HCT116 (cell line): ENCODE measurements around the gene CASZ1. TPM values are rescaled to one million over a fixed set of nuclear protein-coding genes. Genes with fewer than 3 reads are reported as not detected.

Experiments
- ATAC-seq: fragments of 200-7000 bp; cut with Tn5 transposase; 2 replicates; pipeline ENCODE4 v1.9.1; 2020; ENCODE audit warnings: mild to moderate bottlenecking, moderate library complexity
- BruUV-seq: library from RNA; stranded (reverse); fragments of 400-500 nt; replicated peaks from 2 replicates; lab custom pipeline; 2021; lab: Mats Ljungman, UMichigan
- CTCF ChIA-PET: fragments of 300-600 bp; sonication (Branson Sonifier 250); formaldehyde crosslinking; loops from one replicate; lab custom pipeline; 2021; ENCODE audit warnings: antibody characterized with exemption; lab: Charles Lee
- POLR2A ChIA-PET: fragments of 300-600, 350-600 bp; sonication (Branson Sonifier 250); formaldehyde crosslinking; loops from one replicate; lab custom pipeline; 2021; ENCODE audit warnings: antibody characterized with exemption; lab: Charles Lee
- RAD21 ChIA-PET, 2 experiments: fragments of 300-600 bp; sonication (Branson Sonifier 250); formaldehyde crosslinking; loops; one replicate each; lab custom pipeline; 2023; ENCODE audit warnings: low total read pairs in 2 of 2; ENCODE audit not compliant: uncharacterized antibody in 2 of 2, unreplicated experiment in 2 of 2, low non-redundant PET in 1 of 2; lab: Charles Lee
- DNase-seq: peaks from one replicate; pipeline ENCODE4 v3.0.0-alpha.2; 2010; ENCODE audit warnings: low read depth, low spot score
- H2AFZ ChIP-seq: fragments of 200-600 bp; shearing (Covaris generic), sonication (generic); 2 replicates; pipeline ENCODE4 v1.6.1; 2017; ENCODE audit warnings: low read depth, mixed run types, mixed read lengths, antibody characterized with exemption, low read length; ENCODE audit not compliant: poor library complexity, severe bottlenecking
- H3K27ac ChIP-seq: 2 replicates; pipeline ENCODE4 v1.5.1; 2012; ENCODE audit warnings: low read depth, low read length
- H3K27me3 ChIP-seq: fragments of 200-600 bp; sonication (generic); 2 replicates; pipeline ENCODE4 v1.6.1; 2016; ENCODE audit warnings: mixed run types, low read length, mixed read lengths; ENCODE audit not compliant: insufficient read depth
- H3K36me3 ChIP-seq, 2 experiments: fragments of 200-500 bp in 1 of 2; fragments of 200-600 bp in 1 of 2; sonication (Bioruptor generic) in 1 of 2; sonication (generic) in 1 of 2; 2 replicates each; pipeline versions ENCODE4 v1.5.1 to v1.6.1; 2014 to 2016; ENCODE audit warnings: low read length in 2 of 2, inconsistent platforms in 1 of 2, mixed read lengths in 1 of 2, mixed run types in 1 of 2; ENCODE audit not compliant: insufficient read depth in 2 of 2, control insufficient read depth in 1 of 2
- H3K4me1 ChIP-seq, 2 experiments: fragments of 200-600 bp in 1 of 2; sonication (generic) in 1 of 2; 2 replicates each; pipeline versions ENCODE4 v1.5.1 to v1.6.1; 2012 to 2017; ENCODE audit warnings: low read length in 2 of 2, inconsistent platforms in 1 of 2, mild to moderate bottlenecking in 1 of 2, mixed read lengths in 1 of 2, mixed run types in 1 of 2, moderate library complexity in 1 of 2; ENCODE audit not compliant: insufficient read depth in 2 of 2, control insufficient read depth in 1 of 2
- H3K4me2 ChIP-seq: fragments of 200-600 bp; sonication (generic); 2 replicates; pipeline ENCODE4 v1.6.1; 2017; ENCODE audit warnings: mixed run types, low read length, mixed read lengths
- H3K4me3 ChIP-seq, 2 experiments: fragments of 200-600 bp in 1 of 2; sonication (generic) in 1 of 2; replicated peaks in 1 of 2; 2 replicates each; pipeline ENCODE4 v1.5.1; 2011 to 2016; ENCODE audit warnings: low read length in 2 of 2, control low read depth in 1 of 2, low read depth in 1 of 2, mild to moderate bottlenecking in 1 of 2, mixed read lengths in 1 of 2, mixed run types in 1 of 2
- H3K79me2 ChIP-seq: fragments of 200-600 bp; sonication (generic); 2 replicates; pipeline ENCODE4 v1.6.1; 2017; ENCODE audit warnings: mild to moderate bottlenecking, mixed run types, low read length, moderate library complexity, mixed read lengths; ENCODE audit not compliant: insufficient read depth
- H3K9ac ChIP-seq: fragments of 200-600 bp; sonication (generic); 2 replicates; pipeline ENCODE4 v1.6.1; 2016; ENCODE audit warnings: low read length, mixed read lengths
- H3K9me2 ChIP-seq: fragments of 200-600 bp; sonication (generic), shearing (Covaris generic); 2 replicates; pipeline ENCODE4 v1.6.1; 2017; ENCODE audit warnings: mixed run types, mild to moderate bottlenecking, moderate library complexity; ENCODE audit not compliant: insufficient read depth
- H3K9me3 ChIP-seq, 2 experiments: fragments of 200-500 bp in 1 of 2; fragments of 200-600 bp in 1 of 2; sonication (Bioruptor generic) in 1 of 2; sonication (generic) in 1 of 2; 2 replicates each; pipeline ENCODE4 v1.6.1; 2014 to 2017; ENCODE audit warnings: low read length in 2 of 2, mixed read lengths in 2 of 2, inconsistent platforms in 1 of 2, low read depth in 1 of 2, mild to moderate bottlenecking in 1 of 2, mixed run types in 1 of 2, moderate library complexity in 1 of 2; ENCODE audit not compliant: control insufficient read depth in 1 of 2, insufficient read depth in 1 of 2
- H4K20me1 ChIP-seq: fragments of 200-600 bp; sonication (generic), shearing (Covaris generic); 2 replicates; pipeline ENCODE4 v1.6.1; 2017; ENCODE audit warnings: mixed run types, mild to moderate bottlenecking, moderate library complexity; ENCODE audit not compliant: insufficient read depth
- ATF3 ChIP-seq: IDR thresholded peaks from 2 replicates; pipeline ENCODE4 v1.6.1; 2012
- CBX3 ChIP-seq: IDR thresholded peaks from 2 replicates; pipeline ENCODE4 v1.6.1; 2012; ENCODE audit warnings: low read depth
- CTCF ChIP-seq, 3 experiments: fragments of 200-600 bp in 1 of 3; sonication (generic) in 1 of 3; IDR thresholded peaks in 2 of 3; conservative IDR thresholded peaks in 1 of 3; 2 replicates each; pipeline ENCODE4 v1.5.1; 2012 to 2017; ENCODE audit warnings: low read depth in 2 of 3, low read length in 2 of 3, antibody characterized with exemption in 1 of 3, borderline replicate concordance in 1 of 3, control low read depth in 1 of 3, mild to moderate bottlenecking in 1 of 3, mixed read lengths in 1 of 3, mixed run types in 1 of 3, moderate library complexity in 1 of 3; ENCODE audit not compliant: insufficient read depth in 1 of 3
- EGR1 ChIP-seq: IDR thresholded peaks from 2 replicates; pipeline ENCODE4 v1.6.1; 2012; ENCODE audit warnings: low read depth
- ELF1 ChIP-seq: IDR thresholded peaks from 2 replicates; pipeline ENCODE4 v1.6.1; 2012; ENCODE audit warnings: low read depth, borderline replicate concordance
- EZH2 ChIP-seq: fragments of 200-600 bp; sonication (generic); IDR thresholded peaks from 2 replicates; pipeline ENCODE4 v1.6.1; 2017; ENCODE audit warnings: antibody characterized with exemption, mixed run types
- FOSL1 ChIP-seq: IDR thresholded peaks from 2 replicates; pipeline ENCODE4 v1.6.1; 2012; ENCODE audit warnings: low read depth
- JUND ChIP-seq: IDR thresholded peaks from 2 replicates; pipeline ENCODE4 v1.6.1; 2012
- MAX ChIP-seq: IDR thresholded peaks from 2 replicates; pipeline ENCODE4 v1.6.1; 2012
- POLR2A ChIP-seq: IDR thresholded peaks from 2 replicates; pipeline ENCODE4 v1.7.0; 2011; ENCODE audit warnings: borderline replicate concordance; ENCODE audit not compliant: insufficient read depth, insufficient read length; ENCODE audit errors: extremely low read depth
- POLR2AphosphoS5 ChIP-seq: IDR thresholded peaks from 2 replicates; pipeline ENCODE4 v1.6.1; 2011; ENCODE audit warnings: mild to moderate bottlenecking, low read depth, low read length, moderate library complexity
- RAD21 ChIP-seq: IDR thresholded peaks from 2 replicates; pipeline ENCODE4 v1.6.1; 2012; ENCODE audit warnings: low read depth, mild to moderate bottlenecking
- SIN3A ChIP-seq: IDR thresholded peaks from 2 replicates; pipeline ENCODE4 v1.6.1; 2012; ENCODE audit warnings: low read depth
- SRF ChIP-seq: IDR thresholded peaks from 2 replicates; pipeline ENCODE4 v1.6.1; 2012; ENCODE audit warnings: low read depth
- ZBTB33 ChIP-seq: IDR thresholded peaks from 2 replicates; pipeline ENCODE4 v1.6.1; 2011; ENCODE audit warnings: mild to moderate bottlenecking, low read length, moderate library complexity; ENCODE audit not compliant: insufficient replicate concordance; ENCODE audit errors: extremely low read depth
- ZFX ChIP-seq: fragments of 450-650 bp; IDR thresholded peaks from 2 replicates; pipeline ENCODE4 v1.6.1; 2017
- ZNF274 ChIP-seq: fragments of 200-500 bp; sonication (Bioruptor generic); IDR thresholded peaks from 2 replicates; pipeline ENCODE4 v1.6.1; 2014; ENCODE audit warnings: mild to moderate bottlenecking, low read depth, low read length, inconsistent platforms
- intact Hi-C: fragments of 100-400 bp; cut with micrococcal nuclease; formaldehyde crosslinking; loops from 2 replicates; pipeline ENCODE4 v1.10.0; 2022
- total RNA-seq: library from RNA; stranded (reverse); gene quantifications from one replicate; pipeline ENCODE4 v1.2.1, GENCODE V29; 2021; ENCODE audit not compliant: unreplicated experiment

The CASZ1 gene
- total RNA-seq, 1 experiment from 2014 or later, result 7.7 TPM

GRCh38 chr1:10693497-10694273, 102.8 kb downstream of the CASZ1 start:
- Histone ChIP-seq H3K4me1 (peaks cover 5 to 26% of the 10 kb centered on the region in 2 experiments; a peak in 3 of 4 replicates), H2AFZ (no peak overlapping the region), H3K36me3 (no peaks in the 10 kb centered on the region), H4K20me1 (no peaks in the 10 kb centered on the region), H3K4me3 (peak overlapping the region; percentile 43 to 57), H3K9ac (peak overlapping the region; percentile 23; the same call in 1 of the 2 replicates), H3K79me2 (no peaks in the 10 kb centered on the region), H3K27ac (no peak overlapping the region), H3K9me2 (no peaks in the 10 kb centered on the region), H3K9me3 (no peaks in the 10 kb centered on the region), H3K4me2 (peak overlapping the region; percentile 82), H3K27me3 (no peaks in the 10 kb centered on the region)
- peak; percentile 12 for ATAC-seq
- CTCF ChIA-PET, result interaction anchor here (0.7 kb wide), 1 partner anchor 24 kb away, joined by 4 read pairs; no protein-coding TSS in a partner anchor
- TF ChIP-seq CBX3, result no peak
- no peak for TF ChIP-seq POLR2A
- TF ChIP-seq EZH2, result no peak
- no peak for TF ChIP-seq FOSL1
- no peak for TF ChIP-seq POLR2AphosphoS5
- no peak for TF ChIP-seq MAX
- TF ChIP-seq ATF3, result no peak
- no peak for TF ChIP-seq ZBTB33
- TF ChIP-seq CTCF (IDR thresholded peaks at IDR 0.05 in 2 of 3, conservative IDR thresholded peaks at IDR 0.05 in 1 of 3; ENCODE audit: borderline replicate concordance in 1 of 3, insufficient read depth in 1 of 3, low read depth in 2 of 3, low read length in 2 of 3), result no peak
- no peak for TF ChIP-seq EGR1
- TF ChIP-seq SIN3A, result no peak
- TF ChIP-seq SRF, result no peak
- no peak for TF ChIP-seq JUND
- TF ChIP-seq ELF1, result no peak
- no peak for TF ChIP-seq ZFX
- no peak for TF ChIP-seq RAD21
- TF ChIP-seq ZNF274, result no peak
- BruUV-seq, result no TSS peak
- no peak for DNase-seq
- RAD21 ChIA-PET, result no interaction called here
- intact Hi-C loops, result loop anchor here (5.0 kb wide), 2 partner anchors 109 to 174 kb away; no protein-coding TSS in a partner anchor
- POLR2A ChIA-PET, result no interaction called here
